ENCODE results near the gene TUBB4A.

- TF ChIP-seq TAF1 (IDR thresholded peaks at IDR 0.05; ENCODE audit: low read depth): no peak
- TF ChIP-seq CTCF (IDR thresholded peaks at IDR 0.05; ENCODE audit: poor library complexity, severe bottlenecking): no peak
- no peak for TF ChIP-seq EP300 (conservative IDR thresholded peaks at IDR 0.05; ENCODE audit: poor library complexity, severe bottlenecking)
- TF ChIP-seq EZH2 (IDR thresholded peaks at IDR 0.05; ENCODE audit: borderline replicate concordance, insufficient read depth, low read length, poor library complexity, severe bottlenecking): no peak
- no peak for TF ChIP-seq REST (IDR thresholded peaks at IDR 0.05; ENCODE audit: borderline replicate concordance)
- no peak for TF ChIP-seq RAD21 (conservative IDR thresholded peaks at IDR 0.05)
- peak; percentile 33 for TF ChIP-seq POLR2AphosphoS5 (IDR thresholded peaks at IDR 0.05)
- TF ChIP-seq SMC3 (conservative IDR thresholded peaks at IDR 0.05; ENCODE audit: poor library complexity): no peak
- TF ChIP-seq MXI1 (conservative IDR thresholded peaks at IDR 0.05; ENCODE audit: poor library complexity, severe bottlenecking): no peak
Observed at GRCh38 chr19:6483235-6483634, 18.9 kb downstream of the TUBB4A start.

Data from neural cell (in vitro differentiated cells).